Parathyroid adenoma (tissue), 2 donors: ENCODE measurements around the gene TUT4.

Experiments
- H2AFZ ChIP-seq: fragments of 300-600 bp; sonication (generic); one replicate; pipeline ENCODE4 v1.7.0; 2017; ENCODE audit warnings: antibody characterized with exemption, mild to moderate bottlenecking
- H3K27ac ChIP-seq: fragments of 300-600 bp; sonication (generic); one replicate; pipeline ENCODE4 v1.7.0; 2017
- H3K27me3 ChIP-seq: fragments of 300-600 bp; sonication (generic); one replicate; pipeline ENCODE4 v1.7.0; 2017; ENCODE audit warnings: low read length; ENCODE audit not compliant: control insufficient read depth, insufficient read depth
- H3K36me3 ChIP-seq: fragments of 300-600 bp; sonication (generic); one replicate; pipeline ENCODE4 v1.7.0; 2017; ENCODE audit warnings: low read length; ENCODE audit not compliant: control insufficient read depth, insufficient read depth
- H3K4me1 ChIP-seq: fragments of 300-600 bp; sonication (generic); one replicate; pipeline ENCODE4 v1.7.0; 2017; ENCODE audit warnings: control low read depth
- H3K4me2 ChIP-seq: fragments of 300-600 bp; sonication (generic); one replicate; pipeline ENCODE4 v1.7.0; 2017; ENCODE audit warnings: low read length
- H3K4me3 ChIP-seq: fragments of 300-600 bp; sonication (generic); one replicate; pipeline ENCODE4 v1.7.0; 2017; ENCODE audit warnings: low read depth, low read length
- H3K79me2 ChIP-seq: fragments of 300-600 bp; sonication (generic); one replicate; pipeline ENCODE4 v1.7.0; 2017; ENCODE audit warnings: control low read depth
- H3K9ac ChIP-seq: fragments of 300-600 bp; sonication (generic); one replicate; pipeline ENCODE4 v1.7.0; 2017; ENCODE audit warnings: mild to moderate bottlenecking
- H3K9me3 ChIP-seq: fragments of 300-600 bp; sonication (generic); one replicate; pipeline ENCODE4 v1.7.0; 2017; ENCODE audit warnings: low read length; ENCODE audit not compliant: control insufficient read depth
- TF ChIP-seq, protein P1 (sequence below): fragments of 300-600 bp; sonication (generic); IDR thresholded peaks from one replicate; pipeline ENCODE4 v1.7.0; 2017; ENCODE audit warnings: antibody characterized with exemption, mild to moderate bottlenecking
- donor health status: primary hyperparathyroidism.

Gene TUT4

GRCh38 chr1:52461821-52462220 lies 91.1 kb downstream of the TUT4 start:
- Histone ChIP-seq H3K9ac (no peak overlapping the region), H3K9me3 (no peaks in the 10 kb centered on the region), H3K4me2 (no peak overlapping the region), H3K36me3 (no peaks in the 10 kb centered on the region), H2AFZ (no peak overlapping the region), H3K4me1 (no peaks in the 10 kb centered on the region), H3K4me3 (no peak overlapping the region), H3K27me3 (no peaks in the 10 kb centered on the region), H3K27ac (no peak overlapping the region), H3K79me2 (no peaks in the 10 kb centered on the region)
- TF ChIP-seq, protein P1, sequence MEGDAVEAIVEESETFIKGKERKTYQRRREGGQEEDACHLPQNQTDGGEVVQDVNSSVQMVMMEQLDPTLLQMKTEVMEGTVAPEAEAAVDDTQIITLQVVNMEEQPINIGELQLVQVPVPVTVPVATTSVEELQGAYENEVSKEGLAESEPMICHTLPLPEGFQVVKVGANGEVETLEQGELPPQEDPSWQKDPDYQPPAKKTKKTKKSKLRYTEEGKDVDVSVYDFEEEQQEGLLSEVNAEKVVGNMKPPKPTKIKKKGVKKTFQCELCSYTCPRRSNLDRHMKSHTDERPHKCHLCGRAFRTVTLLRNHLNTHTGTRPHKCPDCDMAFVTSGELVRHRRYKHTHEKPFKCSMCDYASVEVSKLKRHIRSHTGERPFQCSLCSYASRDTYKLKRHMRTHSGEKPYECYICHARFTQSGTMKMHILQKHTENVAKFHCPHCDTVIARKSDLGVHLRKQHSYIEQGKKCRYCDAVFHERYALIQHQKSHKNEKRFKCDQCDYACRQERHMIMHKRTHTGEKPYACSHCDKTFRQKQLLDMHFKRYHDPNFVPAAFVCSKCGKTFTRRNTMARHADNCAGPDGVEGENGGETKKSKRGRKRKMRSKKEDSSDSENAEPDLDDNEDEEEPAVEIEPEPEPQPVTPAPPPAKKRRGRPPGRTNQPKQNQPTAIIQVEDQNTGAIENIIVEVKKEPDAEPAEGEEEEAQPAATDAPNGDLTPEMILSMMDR = no peak

- no peaks in the 10 kb centered on the region for H3K9me3 ChIP-seq
- H3K27ac ChIP-seq = no peak overlapping the region
- no peak overlapping the region for H3K4me3 ChIP-seq
- no peaks in the 10 kb centered on the region for H3K4me1 ChIP-seq
- H3K9ac ChIP-seq = no peak overlapping the region
- TF ChIP-seq, protein P1 = no peak
- H3K79me2 ChIP-seq = no peaks in the 10 kb centered on the region
- H3K36me3 ChIP-seq = no peaks in the 10 kb centered on the region
- no peaks in the 10 kb centered on the region for H3K27me3 ChIP-seq
- H3K4me2 ChIP-seq = no peak overlapping the region
- no peak overlapping the region for H2AFZ ChIP-seq
Measured at GRCh38 chr1:52460694-52461093, 92.2 kb downstream of the TUT4 start.

- Histone ChIP-seq H3K36me3 (no peaks in the 10 kb centered on the region), H2AFZ (no peak overlapping the region)
- TF ChIP-seq, protein P1 = no peak
Measured at GRCh38 chr1:52455686-52456085, 97.2 kb downstream of the TUT4 start.

GRCh38 chr1:52454779-52455178 lies 98.1 kb downstream of the TUT4 start:
- Histone ChIP-seq H3K4me1 (no peaks in the 10 kb centered on the region), H3K79me2 (no peaks in the 10 kb centered on the region), H3K9me3 (no peaks in the 10 kb centered on the region), H3K9ac (no peak overlapping the region), H2AFZ (no peak overlapping the region), H3K27ac (no peak overlapping the region), H3K4me2 (no peak overlapping the region), H3K27me3 (no peaks in the 10 kb centered on the region), H3K4me3 (no peak overlapping the region), H3K36me3 (no peaks in the 10 kb centered on the region)
- TF ChIP-seq, protein P1 = no peak

More at GRCh38 chr1:52455686-52456085, 97.2 kb downstream of the TUT4 start:
- Histone ChIP-seq H3K4me2 (no peak overlapping the region), H3K79me2 (no peaks in the 10 kb centered on the region), H3K27ac (no peak overlapping the region), H3K9me3 (no peaks in the 10 kb centered on the region), H3K9ac (no peak overlapping the region), H3K4me1 (no peaks in the 10 kb centered on the region), H3K27me3 (no peaks in the 10 kb centered on the region), H3K4me3 (no peak overlapping the region)

- no peak overlapping the region for H3K4me3 ChIP-seq
- no peaks in the 10 kb centered on the region for H3K27me3 ChIP-seq
- no peaks in the 10 kb centered on the region for H3K9me3 ChIP-seq
- TF ChIP-seq, protein P1 = no peak
- H3K4me2 ChIP-seq = no peak overlapping the region
- no peak overlapping the region for H2AFZ ChIP-seq
- H3K9ac ChIP-seq = no peak overlapping the region
- no peaks in the 10 kb centered on the region for H3K36me3 ChIP-seq
- no peak overlapping the region for H3K27ac ChIP-seq
- no peaks in the 10 kb centered on the region for H3K4me1 ChIP-seq
- no peaks in the 10 kb centered on the region for H3K79me2 ChIP-seq
Measured at GRCh38 chr1:52454127-52454526, 98.8 kb downstream of the TUT4 start.
